Immature natural killer cell (primary cell): Measurements from ENCODE around the gene CCDC178. TPM values are rescaled to one million over a fixed set of nuclear protein-coding genes. Genes with fewer than 3 reads are reported as not detected.

Experiments
- DNase-seq, 3 donors: peaks; one replicate each; pipeline ENCODE4 v3.0.0; 2022; ENCODE audit warnings: mixed read lengths in 1 of 3
- H3K27ac Mint-ChIP-seq, 6 donors: one replicate each; pipeline ENCODE4 v1.8.0; 2020; ENCODE audit warnings: mixed read lengths in 6 of 6, mild to moderate bottlenecking in 5 of 6, inconsistent platforms in 4 of 6, moderate library complexity in 3 of 6
- H3K27me3 Mint-ChIP-seq, 3 donors: one replicate each; pipeline ENCODE4 v1.8.0; 2020 to 2021; ENCODE audit warnings: low read depth in 3 of 3, mild to moderate bottlenecking in 3 of 3, mixed read lengths in 3 of 3, moderate library complexity in 3 of 3, inconsistent platforms in 1 of 3
- H3K36me3 Mint-ChIP-seq, 3 donors: one replicate each; pipeline ENCODE4 v1.8.0; 2020; ENCODE audit warnings: mixed read lengths in 3 of 3, inconsistent platforms in 2 of 3, mild to moderate bottlenecking in 2 of 3
- H3K4me1 Mint-ChIP-seq, 2 donors: one replicate each; pipeline ENCODE4 v1.8.0; 2020; ENCODE audit warnings: inconsistent platforms in 2 of 2, mild to moderate bottlenecking in 2 of 2, mixed read lengths in 2 of 2, moderate library complexity in 1 of 2
- H3K4me3 Mint-ChIP-seq, 5 donors: one replicate each; pipeline ENCODE4 v1.8.0; 2020; ENCODE audit warnings: mild to moderate bottlenecking in 5 of 5, mixed read lengths in 5 of 5, inconsistent platforms in 3 of 5, moderate library complexity in 3 of 5
- H3K9me3 Mint-ChIP-seq, 6 donors: one replicate each; pipeline ENCODE4 v1.8.0; 2020; ENCODE audit warnings: mild to moderate bottlenecking in 6 of 6, mixed read lengths in 6 of 6, inconsistent platforms in 4 of 6, moderate library complexity in 3 of 6
- polyA plus RNA-seq, 3 donors: library from polyadenylated mRNA; unstranded; fragments of 300-500 nt; fragmentation: Illumina TruSeq; gene quantifications; one replicate each; pipeline ENCODE4 v1.2.3, GENCODE V29; 2021

CCDC178 gene
- polyA plus RNA-seq, 3 donors from 2014 or later = not detected

DNA sequence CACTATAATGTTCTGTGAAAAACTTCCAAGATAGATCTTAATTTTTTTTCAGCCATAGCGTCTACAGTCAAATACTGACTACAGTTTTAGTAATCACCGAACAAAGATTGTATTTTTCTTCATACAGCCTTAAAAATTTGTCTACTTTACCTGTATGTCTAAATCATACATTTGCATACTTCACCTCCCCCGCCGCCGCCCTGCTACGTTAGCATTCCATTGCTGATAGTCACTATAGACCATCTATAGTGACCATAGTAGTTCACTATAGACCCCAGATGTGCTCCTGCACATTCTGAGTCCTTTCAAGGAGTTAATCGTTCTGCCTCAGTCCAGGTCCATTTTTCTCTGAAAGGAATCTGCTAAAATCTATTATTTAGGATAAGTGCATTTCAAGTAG is 325.0 kb downstream of the CCDC178 start:
- Mint-ChIP-seq H3K27ac (no peak overlapping the region), H3K4me1 (no peaks in the 10 kb centered on the region), H3K36me3 (no peaks in the 10 kb centered on the region), H3K27me3 (peaks cover 0 to 3% (median 1%) of the 10 kb centered on the region in 3 donors), H3K9me3 (peaks cover 7 to 26% (median 13%) of the 10 kb centered on the region in 6 donors), H3K4me3 (no peak overlapping the region)
- no peak for DNase-seq

GRCh38 chr18:33114749-33115148 is 325.8 kb downstream of the CCDC178 start:
- H3K36me3 Mint-ChIP-seq = no peaks in the 10 kb centered on the region
- peaks cover 7 to 26% (median 10%) of the 10 kb centered on the region in 6 donors for H3K9me3 Mint-ChIP-seq
- no peaks in the 10 kb centered on the region for H3K4me1 Mint-ChIP-seq
- peaks cover 0 to 3% (median under 1%) of the 10 kb centered on the region in 3 donors for H3K27me3 Mint-ChIP-seq
- no peak overlapping the region for H3K4me3 Mint-ChIP-seq
- no peak for DNase-seq
- no peak overlapping the region for H3K27ac Mint-ChIP-seq

- no peak overlapping the region for H3K4me3 Mint-ChIP-seq
- H3K27ac Mint-ChIP-seq = no peak overlapping the region
Measured at GRCh38 chr18:33113416-33113815, 327.1 kb downstream of the CCDC178 start.

DNA sequence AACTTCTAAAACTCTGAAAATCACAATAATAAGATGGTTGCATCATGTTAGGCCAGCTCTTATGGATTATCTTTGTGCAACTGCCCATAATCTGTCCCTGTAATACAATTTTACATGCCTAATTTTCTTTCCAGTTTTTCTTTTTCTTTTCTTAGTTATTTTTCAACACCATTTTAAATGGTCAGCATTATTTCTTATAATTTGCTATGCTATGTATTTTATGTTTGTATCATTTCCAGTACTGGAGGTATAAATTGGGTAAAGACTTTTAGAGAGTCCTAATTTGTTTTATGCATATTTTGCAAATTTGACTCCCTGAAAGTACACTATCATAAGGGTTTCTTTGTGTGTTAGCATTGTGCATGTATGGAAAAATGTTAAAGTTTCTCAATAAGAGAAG is 333.0 kb downstream of the CCDC178 start:
- Mint-ChIP-seq H3K27ac (no peak overlapping the region), H3K4me1 (no peaks in the 10 kb centered on the region), H3K9me3 (peaks cover 4 to 28% (median 6%) of the 10 kb centered on the region in 6 donors), H3K4me3 (no peak overlapping the region), H3K36me3 (no peaks in the 10 kb centered on the region), H3K27me3 (no peaks in the 10 kb centered on the region)
- DNase-seq = no peak

More at GRCh38 chr18:33113416-33113815, 327.1 kb downstream of the CCDC178 start:
- no peaks in the 10 kb centered on the region for H3K36me3 Mint-ChIP-seq
- no peak for DNase-seq
- peaks cover 6 to 26% (median 10%) of the 10 kb centered on the region in 6 donors for H3K9me3 Mint-ChIP-seq
- H3K4me1 Mint-ChIP-seq = no peaks in the 10 kb centered on the region
- H3K27me3 Mint-ChIP-seq = peaks cover 0 to 3% (median 0%) of the 10 kb centered on the region in 3 donors

GRCh38 chr18:33101316-33101715 is 339.2 kb downstream of the CCDC178 start:
- peaks cover 6 to 23% (median 7%) of the 10 kb centered on the region in 6 donors for H3K9me3 Mint-ChIP-seq
- peaks cover 0 to 2% (median 0%) of the 10 kb centered on the region in 3 donors for H3K27me3 Mint-ChIP-seq
- H3K4me3 Mint-ChIP-seq = no peak overlapping the region
- no peak for DNase-seq
- H3K4me1 Mint-ChIP-seq = no peaks in the 10 kb centered on the region
- H3K36me3 Mint-ChIP-seq = no peaks in the 10 kb centered on the region
- H3K27ac Mint-ChIP-seq = no peak overlapping the region

- no peak overlapping the region for H3K27ac Mint-ChIP-seq
- peaks cover 0 to 2% (median 0%) of the 10 kb centered on the region in 3 donors for H3K27me3 Mint-ChIP-seq
- DNase-seq = no peak
- no peak overlapping the region for H3K4me3 Mint-ChIP-seq
- no peaks in the 10 kb centered on the region for H3K36me3 Mint-ChIP-seq
- no peaks in the 10 kb centered on the region for H3K4me1 Mint-ChIP-seq
- H3K9me3 Mint-ChIP-seq = peaks cover 6 to 23% (median 8%) of the 10 kb centered on the region in 6 donors
Measured at GRCh38 chr18:33099626-33100025, 340.9 kb downstream of the CCDC178 start.

DNA sequence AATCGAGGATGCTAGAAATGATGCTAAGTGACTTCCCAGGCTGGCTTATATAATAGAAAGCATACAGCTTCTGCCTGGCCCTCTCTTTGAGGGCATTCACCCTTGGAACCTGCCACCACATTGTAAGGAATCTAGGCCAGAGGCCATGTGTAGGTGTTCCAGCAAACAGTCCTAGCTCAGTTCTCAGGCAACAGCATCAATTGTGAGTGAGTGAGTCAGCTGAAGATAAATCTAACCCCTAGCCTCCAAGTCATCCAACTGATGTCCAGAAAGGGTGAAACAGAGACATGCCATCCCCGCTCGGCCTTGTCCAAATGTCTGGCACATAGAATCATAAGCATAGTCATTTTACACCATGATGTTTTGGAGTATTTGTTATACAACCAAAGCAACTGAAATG is 343.4 kb downstream of the CCDC178 start:
- Mint-ChIP-seq H3K4me1 (no peaks in the 10 kb centered on the region), H3K36me3 (no peaks in the 10 kb centered on the region), H3K9me3 (peaks cover 1 to 18% (median 4%) of the 10 kb centered on the region in 6 donors), H3K27me3 (peaks cover 0 to 2% (median 0%) of the 10 kb centered on the region in 3 donors), H3K27ac (no peak overlapping the region), H3K4me3 (no peak overlapping the region)
- DNase-seq = no peak

DNA sequence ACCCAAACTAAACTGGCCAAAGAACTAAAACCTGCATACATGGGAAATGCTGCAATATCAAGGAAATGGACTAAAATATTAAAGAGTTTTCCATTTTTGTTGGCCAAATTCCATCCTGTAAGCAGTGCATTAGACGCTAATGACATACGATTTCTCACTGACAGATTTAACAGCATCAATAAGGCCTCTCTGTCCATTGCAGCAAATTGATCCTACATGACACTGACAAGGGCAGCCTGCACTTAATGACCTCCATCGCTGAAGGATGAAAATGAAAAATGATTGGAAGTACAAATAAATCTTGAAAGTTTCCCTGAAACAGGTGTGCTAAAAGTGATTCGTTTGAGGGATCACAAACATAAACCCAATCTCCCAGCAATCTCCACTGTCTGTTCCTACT is 350.1 kb downstream of the CCDC178 start:
- Mint-ChIP-seq H3K4me3 (no peak overlapping the region), H3K9me3 (peaks cover 2 to 13% (median 6%) of the 10 kb centered on the region in 6 donors), H3K27ac (no peak overlapping the region), H3K27me3 (no peaks in the 10 kb centered on the region), H3K36me3 (no peaks in the 10 kb centered on the region), H3K4me1 (no peaks in the 10 kb centered on the region)
- no peak for DNase-seq

- Mint-ChIP-seq H3K4me1 (no peaks in the 10 kb centered on the region), H3K36me3 (no peaks in the 10 kb centered on the region), H3K9me3 (peaks cover 4 to 41% (median 18%) of the 10 kb centered on the region in 6 donors), H3K4me3 (no peak overlapping the region), H3K27me3 (no peaks in the 10 kb centered on the region), H3K27ac (no peak overlapping the region)
- no peak for DNase-seq
Measured at GRCh38 chr18:33076601-33077000, 363.9 kb downstream of the CCDC178 start.

DNA sequence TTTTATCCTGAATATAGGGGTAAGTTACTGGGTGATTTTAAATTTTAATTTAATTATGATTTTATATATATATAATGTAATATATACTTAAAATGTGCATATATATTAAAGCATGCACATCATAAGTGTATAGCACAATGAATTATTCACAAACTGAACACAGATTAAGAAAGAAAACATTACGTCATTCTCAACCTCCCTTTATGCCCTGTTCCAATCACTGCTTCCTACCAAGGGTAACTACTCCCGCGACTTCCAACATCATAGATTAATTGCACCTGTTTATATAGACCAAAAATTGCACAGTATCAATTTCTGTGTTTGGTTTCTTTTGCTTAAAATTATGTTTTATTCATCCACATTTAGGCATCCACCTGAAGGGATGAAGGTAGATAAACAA is 366.4 kb downstream of the CCDC178 start:
- Mint-ChIP-seq H3K27me3 (no peaks in the 10 kb centered on the region), H3K27ac (no peak overlapping the region), H3K9me3 (peaks cover 2 to 37% (median 14%) of the 10 kb centered on the region in 6 donors), H3K4me1 (no peaks in the 10 kb centered on the region), H3K36me3 (no peaks in the 10 kb centered on the region), H3K4me3 (no peak overlapping the region)
- DNase-seq = no peak

GRCh38 chr18:33062834-33063364 is 377.6 kb downstream of the CCDC178 start:
- Mint-ChIP-seq H3K4me3 (no peak overlapping the region), H3K4me1 (no peaks in the 10 kb centered on the region), H3K27me3 (peaks cover 0 to 2% (median 0%) of the 10 kb centered on the region in 3 donors), H3K36me3 (no peaks in the 10 kb centered on the region), H3K9me3 (peaks cover 4 to 68% (median 29%) of the 10 kb centered on the region in 6 donors), H3K27ac (no peak overlapping the region)
- no peak for DNase-seq

DNA sequence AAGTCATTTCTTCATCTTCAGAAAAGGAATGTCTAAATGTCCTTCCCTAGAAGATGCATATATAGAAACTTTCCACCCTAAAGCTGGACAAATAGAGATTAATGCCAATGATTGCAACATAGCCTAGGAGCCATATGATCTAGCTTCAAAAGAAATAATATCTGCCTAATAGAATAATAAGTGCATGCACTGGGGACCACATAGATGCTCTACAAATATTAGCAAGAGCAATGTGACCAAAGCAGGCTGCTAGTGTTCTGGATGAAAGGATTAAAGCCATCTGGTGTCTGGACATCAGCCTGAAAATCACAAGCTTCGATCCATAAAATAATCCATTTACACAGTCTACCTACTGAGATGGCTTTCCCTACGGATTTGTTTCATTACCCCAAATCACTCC is 387.6 kb downstream of the CCDC178 start:
- no peaks in the 10 kb centered on the region for H3K27me3 Mint-ChIP-seq
- H3K4me3 Mint-ChIP-seq = no peak overlapping the region
- DNase-seq = no peak
- no peak overlapping the region for H3K27ac Mint-ChIP-seq
- peaks cover 0 to 34% (median 12%) of the 10 kb centered on the region in 6 donors for H3K9me3 Mint-ChIP-seq
- no peaks in the 10 kb centered on the region for H3K4me1 Mint-ChIP-seq
- H3K36me3 Mint-ChIP-seq = no peaks in the 10 kb centered on the region

GRCh38 chr18:33051407-33051806 is 389.1 kb downstream of the CCDC178 start:
- Mint-ChIP-seq H3K36me3 (no peaks in the 10 kb centered on the region), H3K4me3 (no peak overlapping the region), H3K9me3 (peaks cover 0 to 32% (median 10%) of the 10 kb centered on the region in 6 donors), H3K27ac (no peak overlapping the region), H3K4me1 (no peaks in the 10 kb centered on the region), H3K27me3 (no peaks in the 10 kb centered on the region)
- no peak for DNase-seq

DNA sequence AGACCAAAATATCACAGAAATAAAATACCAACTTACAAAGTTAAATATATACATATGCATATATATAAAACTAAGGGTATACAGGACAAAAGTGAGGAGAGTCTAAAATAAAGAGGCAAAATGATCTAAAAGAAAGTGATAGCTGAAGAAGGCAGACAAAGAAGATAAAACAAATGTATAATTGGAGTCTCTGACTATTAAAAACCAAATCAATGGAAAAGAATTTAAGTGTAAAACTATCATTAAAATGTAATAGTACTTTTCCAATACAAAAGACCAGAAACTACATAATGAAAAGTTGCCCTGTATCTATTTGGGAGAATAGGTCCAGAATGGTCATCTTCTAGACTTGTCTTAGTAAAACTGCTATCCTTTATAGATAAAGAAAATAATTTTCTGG is 400.3 kb downstream of the CCDC178 start:
- Mint-ChIP-seq H3K4me3 (no peak overlapping the region), H3K27me3 (no peaks in the 10 kb centered on the region), H3K9me3 (peaks cover 5 to 48% (median 17%) of the 10 kb centered on the region in 6 donors), H3K27ac (no peak overlapping the region), H3K36me3 (no peaks in the 10 kb centered on the region), H3K4me1 (no peaks in the 10 kb centered on the region)
- DNase-seq = no peak

- Mint-ChIP-seq H3K27ac (no peak overlapping the region), H3K27me3 (no peaks in the 10 kb centered on the region), H3K4me1 (no peaks in the 10 kb centered on the region), H3K36me3 (no peaks in the 10 kb centered on the region), H3K9me3 (peaks cover 7 to 47% (median 13%) of the 10 kb centered on the region in 6 donors), H3K4me3 (no peak overlapping the region)
- no peak for DNase-seq
Measured at GRCh38 chr18:33034945-33035344, 405.6 kb downstream of the CCDC178 start.
